ENCODE measurements around the gene OR2T35.
"Not testable (repeated sequence)": the region's sequence is repeated elsewhere in the genome, so short reads cannot be mapped to it uniquely, and the experiment has no call there.

The OR2T35 gene, protein sequence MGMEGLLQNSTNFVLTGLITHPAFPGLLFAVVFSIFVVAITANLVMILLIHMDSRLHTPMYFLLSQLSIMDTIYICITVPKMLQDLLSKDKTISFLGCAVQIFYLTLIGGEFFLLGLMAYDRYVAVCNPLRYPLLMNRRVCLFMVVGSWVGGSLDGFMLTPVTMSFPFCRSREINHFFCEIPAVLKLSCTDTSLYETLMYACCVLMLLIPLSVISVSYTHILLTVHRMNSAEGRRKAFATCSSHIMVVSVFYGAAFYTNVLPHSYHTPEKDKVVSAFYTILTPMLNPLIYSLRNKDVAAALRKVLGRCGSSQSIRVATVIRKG

GRCh38 chr1:248645178-248645577 is at the start of gene OR2T35:
OR2T35 (minus strand) TSS chr1:248645278; CDS start chr1:248639258, 6,020 bp downstream.
- DNase-seq (ENCODE audit: low spot score): not testable (repeated sequence)

GRCh38 chr1:248691567-248692155 is 46.6 kb upstream of the OR2T35 start:
- DNase-seq (ENCODE audit: low spot score): no peak

GRCh38 chr1:248688527-248689298 is 43.6 kb upstream of the OR2T35 start:
- DNase-seq (ENCODE audit: low spot score): no peak

- peak; percentile 17 for DNase-seq (ENCODE audit: low spot score)
These were observed 41.7 kb upstream of the OR2T35 start for GRCh38 chr1:248686815-248687214.

GRCh38 chr1:248681651-248682050 is 36.6 kb upstream of the OR2T35 start:
- no peak for DNase-seq (ENCODE audit: low spot score)

- DNase-seq (ENCODE audit: low spot score): no peak
These were observed 24.9 kb upstream of the OR2T35 start for GRCh38 chr1:248670003-248670402.

- DNase-seq (ENCODE audit: low spot score): not testable (repeated sequence)
These were observed 18.6 kb upstream of the OR2T35 start for GRCh38 chr1:248663453-248664328.

DNA sequence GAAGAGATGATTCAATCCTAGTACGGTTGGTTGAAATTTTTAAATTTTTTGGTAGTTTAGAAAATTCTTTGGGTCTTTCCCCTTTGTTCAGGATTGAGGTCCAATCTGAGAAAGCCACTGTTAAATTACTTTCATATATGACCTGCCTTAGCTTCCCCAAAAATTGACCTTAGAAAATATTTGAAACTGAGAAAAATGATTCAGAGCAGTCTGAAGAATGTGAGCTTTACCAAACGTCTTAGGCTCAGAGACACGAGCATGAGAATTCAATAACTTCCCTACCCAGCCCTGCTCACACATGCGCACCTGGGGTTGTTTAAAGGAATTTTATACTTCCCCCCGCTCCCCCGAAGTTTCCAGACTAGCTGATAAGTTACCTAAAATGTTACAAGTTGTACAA is 11.7 kb upstream of the OR2T35 start:
- not testable (repeated sequence) for DNase-seq (ENCODE audit: low spot score)

- not testable (repeated sequence) for DNase-seq (ENCODE audit: low spot score)
These were observed 10.3 kb upstream of the OR2T35 start, which contains the start of gene OR2T27 for GRCh38 chr1:248655354-248655753. OR2T27 (minus strand) TSS chr1:248655528; CDS start chr1:248650884, 4,644 bp downstream.

DNA sequence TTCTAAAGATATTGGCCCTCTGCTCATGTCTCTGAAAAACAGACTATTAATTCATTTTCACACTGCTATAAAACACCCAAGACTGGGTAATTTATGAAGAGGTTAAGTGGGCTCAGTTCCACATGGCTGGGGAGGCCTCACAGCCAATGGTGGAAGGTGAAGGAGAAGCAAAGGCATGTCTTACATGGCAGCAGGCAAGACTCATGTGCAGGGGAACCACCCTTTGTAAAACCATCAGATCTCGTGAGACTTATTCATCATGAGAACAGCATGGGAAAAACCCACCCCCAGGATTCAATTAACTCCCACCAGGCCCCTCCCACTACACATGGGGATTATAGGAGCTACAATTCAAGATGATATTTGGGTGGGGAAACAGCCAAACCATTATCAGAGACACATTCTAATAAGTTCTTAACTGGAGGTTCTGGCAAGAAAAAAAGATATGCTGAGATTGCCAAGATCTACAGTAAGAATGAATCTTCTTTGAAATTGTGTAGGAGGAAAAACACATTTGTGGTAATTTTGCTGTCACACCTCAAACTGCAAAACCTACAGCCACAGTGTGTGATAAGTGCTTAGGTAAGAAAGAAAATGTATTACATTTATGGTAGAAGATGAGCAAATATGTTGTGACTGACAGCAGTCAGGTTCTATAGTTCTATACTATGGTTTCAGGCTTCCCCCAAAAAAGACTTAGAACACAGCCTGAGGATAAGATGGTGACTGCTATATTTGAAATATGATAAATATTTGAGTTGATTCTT is 3.9 kb upstream of the OR2T35 start:
- DNase-seq (ENCODE audit: low spot score): not testable (repeated sequence)

GRCh38 chr1:248642971-248643651 is 2.0 kb downstream of the OR2T35 start:
- not testable (repeated sequence) for DNase-seq (ENCODE audit: low spot score)

DNA sequence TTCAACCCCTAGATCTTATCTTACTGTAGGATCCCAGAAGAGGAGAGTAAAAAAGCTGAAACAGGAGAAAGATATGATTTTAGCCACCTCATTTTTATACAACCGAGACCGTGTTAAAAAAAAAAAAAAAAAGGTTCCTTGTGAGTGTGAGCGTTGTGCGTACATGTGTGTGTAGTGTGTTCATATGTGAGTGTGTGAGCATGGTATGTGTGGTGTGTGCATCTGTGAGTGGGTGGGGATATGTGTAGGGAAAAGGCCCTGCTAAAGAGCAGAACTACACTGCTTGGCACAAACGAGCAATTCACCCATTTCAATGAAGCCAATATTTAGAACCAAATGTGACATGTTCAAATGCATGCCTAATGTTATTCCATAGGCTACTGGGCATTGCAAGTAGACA is 3.5 kb downstream of the OR2T35 start:
- not testable (repeated sequence) for DNase-seq (ENCODE audit: low spot score)

GRCh38 chr1:248640906-248641305 is 4.2 kb downstream of the OR2T35 start:
- not testable (repeated sequence) for DNase-seq (ENCODE audit: low spot score)

- DNase-seq (ENCODE audit: low spot score): not testable (repeated sequence)
These were observed 5.4 kb downstream of the OR2T35 start for GRCh38 chr1:248639652-248640051.

- DNase-seq (ENCODE audit: low spot score): not testable (repeated sequence)
These were observed 8.5 kb downstream of the OR2T35 start for GRCh38 chr1:248636612-248637011.

- DNase-seq (ENCODE audit: low spot score): not testable (repeated sequence)
These were observed 10.1 kb downstream of the OR2T35 start, which contains the start of gene OR2T11 for GRCh38 chr1:248634991-248635390. OR2T11 (minus strand) TSS chr1:248635091; CDS start chr1:248627128, 7,963 bp downstream.

DNA sequence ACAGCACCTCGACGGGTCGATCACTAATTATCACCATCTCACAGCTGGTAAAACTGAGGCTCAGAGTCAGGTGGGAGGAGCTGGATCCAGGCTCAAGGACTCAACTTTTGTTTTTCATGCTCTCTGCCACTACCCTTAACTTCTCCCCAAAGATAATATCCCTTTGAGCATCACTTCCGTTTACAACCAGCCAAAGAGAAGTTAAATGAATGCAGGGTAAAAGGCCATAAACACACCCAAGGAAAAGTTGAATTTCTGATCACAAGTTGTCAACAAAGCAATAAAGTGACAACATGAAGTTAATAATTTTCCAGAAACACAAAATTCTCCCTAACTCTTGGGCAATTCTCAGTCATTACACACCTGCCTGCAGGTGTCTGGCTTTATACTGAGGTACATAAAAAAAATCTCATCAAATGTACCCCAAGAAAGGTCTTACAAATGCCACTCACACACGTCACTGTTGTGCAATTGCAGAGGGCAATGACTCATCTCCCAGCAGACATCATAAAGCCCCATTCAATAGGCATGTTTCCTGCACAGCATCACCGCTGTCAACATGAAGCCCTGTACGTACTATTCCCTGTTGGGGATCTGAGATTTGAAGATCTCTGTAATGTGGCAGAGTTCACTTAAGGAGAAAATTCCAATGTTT is 13.6 kb downstream of the OR2T35 start:
- peak; percentile 51 for DNase-seq (ENCODE audit: low spot score)

GRCh38 chr1:248630551-248630950 is 14.5 kb downstream of the OR2T35 start:
- DNase-seq (ENCODE audit: low spot score): no peak

Measured in LoVo (cell line).